HEK293 (cell line): ENCODE results near the gene TBCE.
A peak's percentile ranks its signal among the peaks of the same experiment; 100 is the strongest.

Source experiments
- GFI1B ChIP-seq: fragments of 450-650 bp; formaldehyde crosslinking; IDR thresholded peaks from 2 replicates; pipeline ENCODE4 v1.5.1; 2016; ENCODE audit warnings: missing biosample characterization, missing genetic modification characterization
- MZF1 ChIP-seq: fragments of 450-650 bp; formaldehyde crosslinking; IDR thresholded peaks from 2 replicates; pipeline ENCODE4 v1.5.1; 2017; ENCODE audit warnings: missing biosample characterization, missing genetic modification characterization, borderline replicate concordance
- OVOL3 ChIP-seq: fragments of 450-650 bp; formaldehyde crosslinking; IDR thresholded peaks from 2 replicates; pipeline ENCODE4 v1.5.1; 2016; ENCODE audit warnings: missing biosample characterization, missing genetic modification characterization
- RBAK ChIP-seq: fragments of 450-650 bp; formaldehyde crosslinking; IDR thresholded peaks from 2 replicates; pipeline ENCODE4 v1.5.1; 2016; ENCODE audit warnings: missing biosample characterization, missing genetic modification characterization
- ZBTB21 ChIP-seq: fragments of 450-650 bp; formaldehyde crosslinking; IDR thresholded peaks from 2 replicates; pipeline ENCODE4 v1.5.1; 2017; ENCODE audit warnings: missing biosample characterization, missing genetic modification characterization
- ZFP3 ChIP-seq: fragments of 450-650 bp; formaldehyde crosslinking; IDR thresholded peaks from 2 replicates; pipeline ENCODE4 v1.5.1; 2016; ENCODE audit warnings: low read depth, missing biosample characterization, missing genetic modification characterization
- ZFP37 ChIP-seq: fragments of 450-650 bp; formaldehyde crosslinking; IDR thresholded peaks from 2 replicates; pipeline ENCODE4 v1.5.1; 2016; ENCODE audit warnings: missing biosample characterization, missing genetic modification characterization
- ZNF138 ChIP-seq: fragments of 450-650 bp; formaldehyde crosslinking; IDR thresholded peaks from 2 replicates; pipeline ENCODE4 v1.5.1; 2016; ENCODE audit warnings: missing biosample characterization, missing genetic modification characterization, borderline replicate concordance
- ZNF157 ChIP-seq: fragments of 450-650 bp; formaldehyde crosslinking; IDR thresholded peaks from 2 replicates; pipeline ENCODE4 v1.5.1; 2016; ENCODE audit warnings: missing biosample characterization, missing genetic modification characterization
- ZNF214 ChIP-seq: fragments of 450-650 bp; formaldehyde crosslinking; IDR thresholded peaks from 2 replicates; pipeline ENCODE4 v1.5.1; 2017; ENCODE audit warnings: missing biosample characterization, mild to moderate bottlenecking, missing genetic modification characterization, borderline replicate concordance
- ZNF266 ChIP-seq: fragments of 450-650 bp; formaldehyde crosslinking; IDR thresholded peaks from 2 replicates; pipeline ENCODE4 v1.5.1; 2016; ENCODE audit warnings: missing biosample characterization, missing genetic modification characterization, low read depth
- ZNF292 ChIP-seq: fragments of 450-650 bp; formaldehyde crosslinking; IDR thresholded peaks from 2 replicates; pipeline ENCODE4 v1.5.1; 2016; ENCODE audit warnings: low read depth, missing biosample characterization, missing genetic modification characterization, borderline replicate concordance
- ZNF501 ChIP-seq: fragments of 450-650 bp; formaldehyde crosslinking; IDR thresholded peaks from 2 replicates; pipeline ENCODE4 v1.5.1; 2016; ENCODE audit warnings: missing biosample characterization, missing genetic modification characterization
- ZNF529 ChIP-seq: fragments of 450-650 bp; formaldehyde crosslinking; IDR thresholded peaks from 2 replicates; pipeline ENCODE4 v1.5.1; 2017; ENCODE audit warnings: missing genetic modification characterization, missing biosample characterization; ENCODE audit not compliant: insufficient replicate concordance
- ZNF558 ChIP-seq: fragments of 450-650 bp; formaldehyde crosslinking; IDR thresholded peaks from 2 replicates; pipeline ENCODE4 v1.5.1; 2016; ENCODE audit warnings: missing biosample characterization, missing genetic modification characterization
- ZNF610 ChIP-seq: fragments of 450-650 bp; formaldehyde crosslinking; IDR thresholded peaks from 2 replicates; pipeline ENCODE4 v1.5.1; 2016; ENCODE audit warnings: missing biosample characterization, missing genetic modification characterization, borderline replicate concordance
- ZNF623 ChIP-seq: fragments of 450-650 bp; formaldehyde crosslinking; IDR thresholded peaks from 2 replicates; pipeline ENCODE4 v1.5.1; 2016; ENCODE audit warnings: missing biosample characterization, missing genetic modification characterization
- ZNF664 ChIP-seq: fragments of 450-650 bp; formaldehyde crosslinking; IDR thresholded peaks from 2 replicates; pipeline ENCODE4 v1.5.1; 2016; ENCODE audit warnings: missing biosample characterization, missing genetic modification characterization
- ZNF785 ChIP-seq: fragments of 450-650 bp; formaldehyde crosslinking; IDR thresholded peaks from 2 replicates; pipeline ENCODE4 v1.5.1; 2016; ENCODE audit warnings: missing biosample characterization, missing genetic modification characterization
- ZNF791 ChIP-seq: fragments of 450-650 bp; formaldehyde crosslinking; IDR thresholded peaks from 2 replicates; pipeline ENCODE4 v1.5.1; 2016; ENCODE audit warnings: missing biosample characterization, missing genetic modification characterization
- ZSCAN23 ChIP-seq: fragments of 450-650 bp; formaldehyde crosslinking; IDR thresholded peaks from 2 replicates; pipeline ENCODE4 v1.5.1; 2016; ENCODE audit warnings: missing biosample characterization, missing genetic modification characterization
- ZXDB ChIP-seq: fragments of 450-650 bp; formaldehyde crosslinking; IDR thresholded peaks from 2 replicates; pipeline ENCODE4 v1.5.1; 2016; ENCODE audit warnings: missing biosample characterization, missing genetic modification characterization
- TF ChIP-seq, protein P1 (sequence below): fragments of 450-650 bp; formaldehyde crosslinking; IDR thresholded peaks from 2 replicates; pipeline ENCODE4 v1.5.1; 2016; ENCODE audit warnings: missing biosample characterization, missing genetic modification characterization, borderline replicate concordance
- TF ChIP-seq, protein P2 (sequence below): fragments of 450-650 bp; formaldehyde crosslinking; conservative IDR thresholded peaks from 2 replicates; pipeline ENCODE4 v1.5.1; 2016; ENCODE audit warnings: low read depth, missing biosample characterization, missing genetic modification characterization
- TF ChIP-seq, protein P3 (sequence below): fragments of 450-650 bp; formaldehyde crosslinking; IDR thresholded peaks from 2 replicates; pipeline ENCODE4 v1.5.1; 2016; ENCODE audit warnings: missing biosample characterization, missing genetic modification characterization
- TF ChIP-seq, protein P4 (sequence below): fragments of 450-650 bp; formaldehyde crosslinking; IDR thresholded peaks from 2 replicates; pipeline ENCODE4 v1.5.1; 2016; ENCODE audit warnings: missing biosample characterization, missing genetic modification characterization
- TF ChIP-seq, protein P5 (sequence below): fragments of 450-650 bp; formaldehyde crosslinking; IDR thresholded peaks from 2 replicates; pipeline ENCODE4 v1.5.1; 2016; ENCODE audit warnings: missing biosample characterization, missing genetic modification characterization

Gene TBCE

DNA sequence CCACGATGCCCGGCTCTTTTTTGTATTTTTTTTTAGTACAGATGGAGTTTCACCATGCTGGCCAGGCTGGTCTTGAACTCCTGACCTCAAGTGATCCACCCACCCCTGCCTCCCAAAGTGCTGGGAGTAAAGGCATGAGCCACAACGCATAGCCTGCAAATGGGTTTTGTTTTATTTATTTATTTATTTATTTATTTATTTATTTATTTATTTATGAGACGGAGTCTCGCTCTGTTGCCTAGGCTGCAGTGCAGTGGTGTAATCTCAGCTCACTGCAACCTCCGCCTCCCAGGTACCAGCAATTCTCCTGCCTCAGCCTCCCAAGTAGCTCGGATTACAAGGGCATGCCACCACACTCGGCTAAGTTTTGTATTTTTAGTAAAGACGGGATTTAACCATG lies 3.0 kb upstream of the TBCE start (continued):
- TF ChIP-seq OVOL3 (tag by site-specific recombination) (0 out of 2 replicates have a peak, but pooled peaks have one; percentile 53), ZNF529 (tag by site-specific recombination) (peak; percentile 41), MZF1 (tag by site-specific recombination) (peak; percentile 65; the same call in 1 of the 2 replicates), ZNF214 (peak; percentile 15; the same call in 1 of the 2 replicates), ZNF623 (tag by site-specific recombination) (peak; percentile 85), ZNF558 (tag by site-specific recombination) (peak; percentile 84), ZNF157 (tag by site-specific recombination) (0 out of 2 replicates have a peak, but pooled peaks have one; percentile 28), ZSCAN23 (0 out of 2 replicates have a peak, but pooled peaks have one; percentile 39), ZNF785 (tag by site-specific recombination) (0 out of 2 replicates have a peak, but pooled peaks have one; percentile 30), ZNF791 (peak; percentile 87), ZBTB21 (tag by site-specific recombination) (peak; percentile 56), ZNF138 (peak; percentile 71; the same call in 1 of the 2 replicates), ZNF266 (peak; percentile 92), ZXDB (tag by site-specific recombination) (peak; percentile 75), ZFP3 (peak; percentile 36; the same call in 1 of the 2 replicates), GFI1B (peak; percentile 32; the same call in 1 of the 2 replicates), RBAK (0 out of 2 replicates have a peak, but pooled peaks have one; percentile 74), ZFP37 (tag by site-specific recombination) (0 out of 2 replicates have a peak, but pooled peaks have one; percentile 24), ZNF501 (tag by site-specific recombination) (peak; percentile 34; the same call in 1 of the 2 replicates), ZNF664 (tag by site-specific recombination) (peak; percentile 87; the same call in 1 of the 2 replicates), ZNF610 (tag by site-specific recombination) (0 out of 2 replicates have a peak, but pooled peaks have one; percentile 24), ZNF292 (tag by site-specific recombination) (peak; percentile 86; the same call in 1 of the 2 replicates)
- TF ChIP-seq, protein P1, sequence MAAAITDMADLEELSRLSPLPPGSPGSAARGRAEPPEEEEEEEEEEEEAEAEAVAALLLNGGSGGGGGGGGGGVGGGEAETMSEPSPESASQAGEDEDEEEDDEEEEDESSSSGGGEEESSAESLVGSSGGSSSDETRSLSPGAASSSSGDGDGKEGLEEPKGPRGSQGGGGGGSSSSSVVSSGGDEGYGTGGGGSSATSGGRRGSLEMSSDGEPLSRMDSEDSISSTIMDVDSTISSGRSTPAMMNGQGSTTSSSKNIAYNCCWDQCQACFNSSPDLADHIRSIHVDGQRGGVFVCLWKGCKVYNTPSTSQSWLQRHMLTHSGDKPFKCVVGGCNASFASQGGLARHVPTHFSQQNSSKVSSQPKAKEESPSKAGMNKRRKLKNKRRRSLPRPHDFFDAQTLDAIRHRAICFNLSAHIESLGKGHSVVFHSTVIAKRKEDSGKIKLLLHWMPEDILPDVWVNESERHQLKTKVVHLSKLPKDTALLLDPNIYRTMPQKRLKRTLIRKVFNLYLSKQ = peak; percentile 53; the same call in 1 of the 2 replicates
- TF ChIP-seq, protein P2, sequence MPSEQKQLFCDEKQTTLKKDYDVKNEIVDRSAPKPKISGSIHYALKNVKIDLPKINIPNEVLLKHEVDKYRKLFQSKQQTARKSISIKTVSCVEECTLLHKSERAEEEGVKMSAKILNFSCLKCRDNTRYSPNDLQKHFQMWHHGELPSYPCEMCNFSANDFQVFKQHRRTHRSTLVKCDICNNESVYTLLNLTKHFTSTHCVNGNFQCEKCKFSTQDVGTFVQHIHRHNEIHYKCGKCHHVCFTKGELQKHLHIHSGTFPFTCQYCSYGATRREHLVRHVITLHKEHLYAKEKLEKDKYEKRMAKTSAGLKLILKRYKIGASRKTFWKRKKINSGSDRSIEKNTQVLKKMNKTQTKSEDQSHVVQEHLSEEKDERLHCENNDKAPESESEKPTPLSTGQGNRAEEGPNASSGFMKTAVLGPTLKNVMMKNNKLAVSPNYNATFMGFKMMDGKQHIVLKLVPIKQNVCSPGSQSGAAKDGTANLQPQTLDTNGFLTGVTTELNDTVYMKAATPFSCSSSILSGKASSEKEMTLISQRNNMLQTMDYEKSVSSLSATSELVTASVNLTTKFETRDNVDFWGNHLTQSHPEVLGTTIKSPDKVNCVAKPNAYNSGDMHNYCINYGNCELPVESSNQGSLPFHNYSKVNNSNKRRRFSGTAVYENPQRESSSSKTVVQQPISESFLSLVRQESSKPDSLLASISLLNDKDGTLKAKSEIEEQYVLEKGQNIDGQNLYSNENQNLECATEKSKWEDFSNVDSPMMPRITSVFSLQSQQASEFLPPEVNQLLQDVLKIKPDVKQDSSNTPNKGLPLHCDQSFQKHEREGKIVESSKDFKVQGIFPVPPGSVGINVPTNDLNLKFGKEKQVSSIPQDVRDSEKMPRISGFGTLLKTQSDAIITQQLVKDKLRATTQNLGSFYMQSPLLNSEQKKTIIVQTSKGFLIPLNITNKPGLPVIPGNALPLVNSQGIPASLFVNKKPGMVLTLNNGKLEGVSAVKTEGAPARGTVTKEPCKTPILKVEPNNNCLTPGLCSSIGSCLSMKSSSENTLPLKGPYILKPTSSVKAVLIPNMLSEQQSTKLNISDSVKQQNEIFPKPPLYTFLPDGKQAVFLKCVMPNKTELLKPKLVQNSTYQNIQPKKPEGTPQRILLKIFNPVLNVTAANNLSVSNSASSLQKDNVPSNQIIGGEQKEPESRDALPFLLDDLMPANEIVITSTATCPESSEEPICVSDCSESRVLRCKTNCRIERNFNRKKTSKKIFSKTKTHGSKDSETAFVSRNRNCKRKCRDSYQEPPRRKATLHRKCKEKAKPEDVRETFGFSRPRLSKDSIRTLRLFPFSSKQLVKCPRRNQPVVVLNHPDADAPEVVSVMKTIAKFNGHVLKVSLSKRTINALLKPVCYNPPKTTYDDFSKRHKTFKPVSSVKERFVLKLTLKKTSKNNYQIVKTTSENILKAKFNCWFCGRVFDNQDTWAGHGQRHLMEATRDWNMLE (tag by site-specific recombination) = peak; percentile 95
- TF ChIP-seq, protein P3, sequence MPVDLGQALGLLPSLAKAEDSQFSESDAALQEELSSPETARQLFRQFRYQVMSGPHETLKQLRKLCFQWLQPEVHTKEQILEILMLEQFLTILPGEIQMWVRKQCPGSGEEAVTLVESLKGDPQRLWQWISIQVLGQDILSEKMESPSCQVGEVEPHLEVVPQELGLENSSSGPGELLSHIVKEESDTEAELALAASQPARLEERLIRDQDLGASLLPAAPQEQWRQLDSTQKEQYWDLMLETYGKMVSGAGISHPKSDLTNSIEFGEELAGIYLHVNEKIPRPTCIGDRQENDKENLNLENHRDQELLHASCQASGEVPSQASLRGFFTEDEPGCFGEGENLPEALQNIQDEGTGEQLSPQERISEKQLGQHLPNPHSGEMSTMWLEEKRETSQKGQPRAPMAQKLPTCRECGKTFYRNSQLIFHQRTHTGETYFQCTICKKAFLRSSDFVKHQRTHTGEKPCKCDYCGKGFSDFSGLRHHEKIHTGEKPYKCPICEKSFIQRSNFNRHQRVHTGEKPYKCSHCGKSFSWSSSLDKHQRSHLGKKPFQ = peak; percentile 52; the same call in 1 of the 2 replicates
- TF ChIP-seq, protein P4, sequence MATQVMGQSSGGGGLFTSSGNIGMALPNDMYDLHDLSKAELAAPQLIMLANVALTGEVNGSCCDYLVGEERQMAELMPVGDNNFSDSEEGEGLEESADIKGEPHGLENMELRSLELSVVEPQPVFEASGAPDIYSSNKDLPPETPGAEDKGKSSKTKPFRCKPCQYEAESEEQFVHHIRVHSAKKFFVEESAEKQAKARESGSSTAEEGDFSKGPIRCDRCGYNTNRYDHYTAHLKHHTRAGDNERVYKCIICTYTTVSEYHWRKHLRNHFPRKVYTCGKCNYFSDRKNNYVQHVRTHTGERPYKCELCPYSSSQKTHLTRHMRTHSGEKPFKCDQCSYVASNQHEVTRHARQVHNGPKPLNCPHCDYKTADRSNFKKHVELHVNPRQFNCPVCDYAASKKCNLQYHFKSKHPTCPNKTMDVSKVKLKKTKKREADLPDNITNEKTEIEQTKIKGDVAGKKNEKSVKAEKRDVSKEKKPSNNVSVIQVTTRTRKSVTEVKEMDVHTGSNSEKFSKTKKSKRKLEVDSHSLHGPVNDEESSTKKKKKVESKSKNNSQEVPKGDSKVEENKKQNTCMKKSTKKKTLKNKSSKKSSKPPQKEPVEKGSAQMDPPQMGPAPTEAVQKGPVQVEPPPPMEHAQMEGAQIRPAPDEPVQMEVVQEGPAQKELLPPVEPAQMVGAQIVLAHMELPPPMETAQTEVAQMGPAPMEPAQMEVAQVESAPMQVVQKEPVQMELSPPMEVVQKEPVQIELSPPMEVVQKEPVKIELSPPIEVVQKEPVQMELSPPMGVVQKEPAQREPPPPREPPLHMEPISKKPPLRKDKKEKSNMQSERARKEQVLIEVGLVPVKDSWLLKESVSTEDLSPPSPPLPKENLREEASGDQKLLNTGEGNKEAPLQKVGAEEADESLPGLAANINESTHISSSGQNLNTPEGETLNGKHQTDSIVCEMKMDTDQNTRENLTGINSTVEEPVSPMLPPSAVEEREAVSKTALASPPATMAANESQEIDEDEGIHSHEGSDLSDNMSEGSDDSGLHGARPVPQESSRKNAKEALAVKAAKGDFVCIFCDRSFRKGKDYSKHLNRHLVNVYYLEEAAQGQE (tag by site-specific recombination) = peak; percentile 82
- TF ChIP-seq, protein P5, sequence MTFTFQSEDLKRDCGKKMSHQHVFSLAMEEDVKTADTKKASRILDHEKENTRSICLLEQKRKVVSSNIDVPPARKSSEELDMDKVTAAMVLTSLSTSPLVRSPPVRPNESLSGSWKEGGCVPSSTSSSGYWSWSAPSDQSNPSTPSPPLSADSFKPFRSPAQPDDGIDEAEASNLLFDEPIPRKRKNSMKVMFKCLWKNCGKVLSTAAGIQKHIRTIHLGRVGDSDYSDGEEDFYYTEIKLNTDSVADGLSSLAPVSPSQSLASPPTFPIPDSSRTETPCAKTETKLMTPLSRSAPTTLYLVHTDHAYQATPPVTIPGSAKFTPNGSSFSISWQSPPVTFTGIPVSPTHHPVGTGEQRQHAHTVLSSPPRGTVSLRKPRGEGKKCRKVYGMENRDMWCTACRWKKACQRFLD (tag by site-specific recombination) = 0 out of 2 replicates have a peak, but pooled peaks have one; percentile 48
